HCT116 (cell line): ENCODE measurements around the gene CYP4F2. TPM values are rescaled to one million over a fixed set of nuclear protein-coding genes. Genes with fewer than 3 reads are reported as not detected.
"Not testable (repeated sequence)": the region's sequence is repeated elsewhere in the genome, so short reads cannot be mapped to it uniquely, and the experiment has no call there.

ENCODE experiments used
- ATAC-seq: fragments of 200-7000 bp; cut with Tn5 transposase; 2 replicates; pipeline ENCODE4 v1.9.1; 2020; ENCODE audit warnings: mild to moderate bottlenecking, moderate library complexity
- BruUV-seq: library from RNA; stranded (reverse); fragments of 400-500 nt; replicated peaks from 2 replicates; lab custom pipeline; 2021; lab: Mats Ljungman, UMichigan
- CTCF ChIA-PET: fragments of 300-600 bp; sonication (Branson Sonifier 250); formaldehyde crosslinking; loops from one replicate; lab custom pipeline; 2021; ENCODE audit warnings: antibody characterized with exemption; lab: Charles Lee
- POLR2A ChIA-PET: fragments of 300-600, 350-600 bp; sonication (Branson Sonifier 250); formaldehyde crosslinking; loops from one replicate; lab custom pipeline; 2021; ENCODE audit warnings: antibody characterized with exemption; lab: Charles Lee
- RAD21 ChIA-PET, 2 experiments: fragments of 300-600 bp; sonication (Branson Sonifier 250); formaldehyde crosslinking; loops; one replicate each; lab custom pipeline; 2023; ENCODE audit warnings: low total read pairs in 2 of 2; ENCODE audit not compliant: uncharacterized antibody in 2 of 2, unreplicated experiment in 2 of 2, low non-redundant PET in 1 of 2; lab: Charles Lee
- DNase-seq: peaks from one replicate; pipeline ENCODE4 v3.0.0-alpha.2; 2010; ENCODE audit warnings: low read depth, low spot score
- H2AFZ ChIP-seq: fragments of 200-600 bp; shearing (Covaris generic), sonication (generic); 2 replicates; pipeline ENCODE4 v1.6.1; 2017; ENCODE audit warnings: low read depth, mixed run types, mixed read lengths, antibody characterized with exemption, low read length; ENCODE audit not compliant: poor library complexity, severe bottlenecking
- H3K27ac ChIP-seq: 2 replicates; pipeline ENCODE4 v1.5.1; 2012; ENCODE audit warnings: low read depth, low read length
- H3K27me3 ChIP-seq: fragments of 200-600 bp; sonication (generic); 2 replicates; pipeline ENCODE4 v1.6.1; 2016; ENCODE audit warnings: mixed run types, low read length, mixed read lengths; ENCODE audit not compliant: insufficient read depth
- H3K36me3 ChIP-seq, 2 experiments: fragments of 200-500 bp in 1 of 2; fragments of 200-600 bp in 1 of 2; sonication (Bioruptor generic) in 1 of 2; sonication (generic) in 1 of 2; 2 replicates each; pipeline versions ENCODE4 v1.5.1 to v1.6.1; 2014 to 2016; ENCODE audit warnings: low read length in 2 of 2, inconsistent platforms in 1 of 2, mixed read lengths in 1 of 2, mixed run types in 1 of 2; ENCODE audit not compliant: insufficient read depth in 2 of 2, control insufficient read depth in 1 of 2
- H3K4me1 ChIP-seq, 2 experiments: fragments of 200-600 bp in 1 of 2; sonication (generic) in 1 of 2; 2 replicates each; pipeline versions ENCODE4 v1.5.1 to v1.6.1; 2012 to 2017; ENCODE audit warnings: low read length in 2 of 2, inconsistent platforms in 1 of 2, mild to moderate bottlenecking in 1 of 2, mixed read lengths in 1 of 2, mixed run types in 1 of 2, moderate library complexity in 1 of 2; ENCODE audit not compliant: insufficient read depth in 2 of 2, control insufficient read depth in 1 of 2
- H3K4me2 ChIP-seq: fragments of 200-600 bp; sonication (generic); 2 replicates; pipeline ENCODE4 v1.6.1; 2017; ENCODE audit warnings: mixed run types, low read length, mixed read lengths
- H3K4me3 ChIP-seq, 2 experiments: fragments of 200-600 bp in 1 of 2; sonication (generic) in 1 of 2; replicated peaks in 1 of 2; 2 replicates each; pipeline ENCODE4 v1.5.1; 2011 to 2016; ENCODE audit warnings: low read length in 2 of 2, control low read depth in 1 of 2, low read depth in 1 of 2, mild to moderate bottlenecking in 1 of 2, mixed read lengths in 1 of 2, mixed run types in 1 of 2
- H3K79me2 ChIP-seq: fragments of 200-600 bp; sonication (generic); 2 replicates; pipeline ENCODE4 v1.6.1; 2017; ENCODE audit warnings: mild to moderate bottlenecking, mixed run types, low read length, moderate library complexity, mixed read lengths; ENCODE audit not compliant: insufficient read depth
- H3K9ac ChIP-seq: fragments of 200-600 bp; sonication (generic); 2 replicates; pipeline ENCODE4 v1.6.1; 2016; ENCODE audit warnings: low read length, mixed read lengths
- H3K9me2 ChIP-seq: fragments of 200-600 bp; sonication (generic), shearing (Covaris generic); 2 replicates; pipeline ENCODE4 v1.6.1; 2017; ENCODE audit warnings: mixed run types, mild to moderate bottlenecking, moderate library complexity; ENCODE audit not compliant: insufficient read depth
- H3K9me3 ChIP-seq, 2 experiments: fragments of 200-500 bp in 1 of 2; fragments of 200-600 bp in 1 of 2; sonication (Bioruptor generic) in 1 of 2; sonication (generic) in 1 of 2; 2 replicates each; pipeline ENCODE4 v1.6.1; 2014 to 2017; ENCODE audit warnings: low read length in 2 of 2, mixed read lengths in 2 of 2, inconsistent platforms in 1 of 2, low read depth in 1 of 2, mild to moderate bottlenecking in 1 of 2, mixed run types in 1 of 2, moderate library complexity in 1 of 2; ENCODE audit not compliant: control insufficient read depth in 1 of 2, insufficient read depth in 1 of 2
- H4K20me1 ChIP-seq: fragments of 200-600 bp; sonication (generic), shearing (Covaris generic); 2 replicates; pipeline ENCODE4 v1.6.1; 2017; ENCODE audit warnings: mixed run types, mild to moderate bottlenecking, moderate library complexity; ENCODE audit not compliant: insufficient read depth
- CBX3 ChIP-seq: IDR thresholded peaks from 2 replicates; pipeline ENCODE4 v1.6.1; 2012; ENCODE audit warnings: low read depth
- CEBPB ChIP-seq: IDR thresholded peaks from 2 replicates; pipeline ENCODE4 v1.6.1; 2012; ENCODE audit warnings: low read depth
- ELF1 ChIP-seq: IDR thresholded peaks from 2 replicates; pipeline ENCODE4 v1.6.1; 2012; ENCODE audit warnings: low read depth, borderline replicate concordance
- EZH2 ChIP-seq: fragments of 200-600 bp; sonication (generic); IDR thresholded peaks from 2 replicates; pipeline ENCODE4 v1.6.1; 2017; ENCODE audit warnings: antibody characterized with exemption, mixed run types
- EZH2phosphoT487 ChIP-seq: fragments of 200-600 bp; IDR thresholded peaks from 2 replicates; pipeline ENCODE4 v1.6.1; 2018; ENCODE audit warnings: antibody characterized with exemption, borderline replicate concordance
- FOSL1 ChIP-seq: IDR thresholded peaks from 2 replicates; pipeline ENCODE4 v1.6.1; 2012; ENCODE audit warnings: low read depth
- POLR2A ChIP-seq: IDR thresholded peaks from 2 replicates; pipeline ENCODE4 v1.7.0; 2011; ENCODE audit warnings: borderline replicate concordance; ENCODE audit not compliant: insufficient read depth, insufficient read length; ENCODE audit errors: extremely low read depth
- RAD21 ChIP-seq: IDR thresholded peaks from 2 replicates; pipeline ENCODE4 v1.6.1; 2012; ENCODE audit warnings: low read depth, mild to moderate bottlenecking
- SIN3A ChIP-seq: IDR thresholded peaks from 2 replicates; pipeline ENCODE4 v1.6.1; 2012; ENCODE audit warnings: low read depth
- SRF ChIP-seq: IDR thresholded peaks from 2 replicates; pipeline ENCODE4 v1.6.1; 2012; ENCODE audit warnings: low read depth
- TCF7L2 ChIP-seq: IDR thresholded peaks from 2 replicates; pipeline ENCODE4 v1.7.0; 2011; ENCODE audit warnings: borderline replicate concordance, inconsistent platforms; ENCODE audit not compliant: insufficient read depth, insufficient read length; ENCODE audit errors: extremely low read depth
- YY1 ChIP-seq: IDR thresholded peaks from 2 replicates; pipeline ENCODE4 v1.6.1; 2011; ENCODE audit warnings: low read length, low read depth, moderate library complexity, mild to moderate bottlenecking; ENCODE audit not compliant: insufficient replicate concordance; ENCODE audit errors: extremely low read depth
- ZNF274 ChIP-seq: fragments of 200-500 bp; sonication (Bioruptor generic); IDR thresholded peaks from 2 replicates; pipeline ENCODE4 v1.6.1; 2014; ENCODE audit warnings: mild to moderate bottlenecking, low read depth, low read length, inconsistent platforms
- intact Hi-C: fragments of 100-400 bp; cut with micrococcal nuclease; formaldehyde crosslinking; loops from 2 replicates; pipeline ENCODE4 v1.10.0; 2022
- total RNA-seq: library from RNA; stranded (reverse); gene quantifications from one replicate; pipeline ENCODE4 v1.2.1, GENCODE V29; 2021; ENCODE audit not compliant: unreplicated experiment
- TF ChIP-seq, protein P1 (sequence below): IDR thresholded peaks from 2 replicates; pipeline ENCODE4 v1.6.1; 2011; ENCODE audit warnings: mild to moderate bottlenecking, low read length, moderate library complexity; ENCODE audit not compliant: insufficient replicate concordance; ENCODE audit errors: extremely low read depth
- TF ChIP-seq, protein P2 (sequence below): IDR thresholded peaks from 2 replicates; pipeline ENCODE4 v1.6.1; 2012
- TF ChIP-seq, protein P3 (sequence below): IDR thresholded peaks from 2 replicates; pipeline ENCODE4 v1.6.1; 2012
- TF ChIP-seq, protein P4 (sequence below), 3 experiments: fragments of 200-600 bp in 1 of 3; sonication (generic) in 1 of 3; IDR thresholded peaks in 2 of 3; conservative IDR thresholded peaks in 1 of 3; 2 replicates each; pipeline ENCODE4 v1.5.1; 2012 to 2017; ENCODE audit warnings: low read depth in 2 of 3, low read length in 2 of 3, antibody characterized with exemption in 1 of 3, borderline replicate concordance in 1 of 3, control low read depth in 1 of 3, mild to moderate bottlenecking in 1 of 3, mixed read lengths in 1 of 3, mixed run types in 1 of 3, moderate library complexity in 1 of 3; ENCODE audit not compliant: insufficient read depth in 1 of 3

The CYP4F2 gene
- total RNA-seq, 1 experiment from 2014 or later: 1.1 TPM

DNA sequence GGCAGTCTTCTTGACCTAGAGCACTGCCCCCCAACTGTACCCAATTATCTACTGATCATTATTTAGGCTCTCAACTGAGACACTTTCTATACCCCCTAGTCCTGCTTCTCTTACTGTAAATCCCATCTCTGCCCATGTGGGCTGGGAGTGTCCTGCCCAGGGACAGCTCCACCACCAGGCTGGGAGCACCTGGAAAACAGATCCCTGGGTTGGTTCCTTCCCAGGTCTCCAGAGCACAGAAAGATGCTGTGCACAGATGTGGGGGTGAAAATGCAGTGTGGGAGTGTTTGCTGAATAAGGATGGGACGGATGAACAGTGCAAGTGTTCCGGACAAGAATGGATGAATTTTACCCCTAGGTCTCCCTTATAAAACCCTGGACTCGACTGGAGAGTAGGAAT, 12.7 kb downstream of the CYP4F2 start:
- Histone ChIP-seq H2AFZ (no peak overlapping the region), H3K9ac (no peak overlapping the region), H3K4me2 (no peak overlapping the region), H3K27ac (no peak overlapping the region), H3K27me3 (no peaks in the 10 kb centered on the region), H4K20me1 (no peaks in the 10 kb centered on the region), H3K4me3 (no peak overlapping the region), H3K36me3 (no peaks in the 10 kb centered on the region), H3K9me2 (no peaks in the 10 kb centered on the region), H3K9me3 (no peaks in the 10 kb centered on the region), H3K79me2 (no peaks in the 10 kb centered on the region), H3K4me1 (no peaks in the 10 kb centered on the region)
- ChIA-PET POLR2A (no interaction called here), CTCF (no interaction called here), RAD21 (no interaction called here)
- TF ChIP-seq TCF7L2: no peak
- TF ChIP-seq, protein P1, sequence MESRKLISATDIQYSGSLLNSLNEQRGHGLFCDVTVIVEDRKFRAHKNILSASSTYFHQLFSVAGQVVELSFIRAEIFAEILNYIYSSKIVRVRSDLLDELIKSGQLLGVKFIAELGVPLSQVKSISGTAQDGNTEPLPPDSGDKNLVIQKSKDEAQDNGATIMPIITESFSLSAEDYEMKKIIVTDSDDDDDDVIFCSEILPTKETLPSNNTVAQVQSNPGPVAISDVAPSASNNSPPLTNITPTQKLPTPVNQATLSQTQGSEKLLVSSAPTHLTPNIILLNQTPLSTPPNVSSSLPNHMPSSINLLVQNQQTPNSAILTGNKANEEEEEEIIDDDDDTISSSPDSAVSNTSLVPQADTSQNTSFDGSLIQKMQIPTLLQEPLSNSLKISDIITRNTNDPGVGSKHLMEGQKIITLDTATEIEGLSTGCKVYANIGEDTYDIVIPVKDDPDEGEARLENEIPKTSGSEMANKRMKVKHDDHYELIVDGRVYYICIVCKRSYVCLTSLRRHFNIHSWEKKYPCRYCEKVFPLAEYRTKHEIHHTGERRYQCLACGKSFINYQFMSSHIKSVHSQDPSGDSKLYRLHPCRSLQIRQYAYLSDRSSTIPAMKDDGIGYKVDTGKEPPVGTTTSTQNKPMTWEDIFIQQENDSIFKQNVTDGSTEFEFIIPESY: no peak
- TF ChIP-seq CBX3: no peak
- TF ChIP-seq ZNF274: no peak
- TF ChIP-seq, protein P2, sequence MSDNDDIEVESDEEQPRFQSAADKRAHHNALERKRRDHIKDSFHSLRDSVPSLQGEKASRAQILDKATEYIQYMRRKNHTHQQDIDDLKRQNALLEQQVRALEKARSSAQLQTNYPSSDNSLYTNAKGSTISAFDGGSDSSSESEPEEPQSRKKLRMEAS: no peak
- no peak for TF ChIP-seq FOSL1
- TF ChIP-seq EZH2: no peak
- TF ChIP-seq CEBPB: no peak
- TF ChIP-seq, protein P3, sequence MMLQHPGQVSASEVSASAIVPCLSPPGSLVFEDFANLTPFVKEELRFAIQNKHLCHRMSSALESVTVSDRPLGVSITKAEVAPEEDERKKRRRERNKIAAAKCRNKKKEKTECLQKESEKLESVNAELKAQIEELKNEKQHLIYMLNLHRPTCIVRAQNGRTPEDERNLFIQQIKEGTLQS: no peak
- no peak for TF ChIP-seq EZH2phosphoT487
- TF ChIP-seq POLR2A: no peak
- TF ChIP-seq YY1: no peak
- TF ChIP-seq, protein P4, sequence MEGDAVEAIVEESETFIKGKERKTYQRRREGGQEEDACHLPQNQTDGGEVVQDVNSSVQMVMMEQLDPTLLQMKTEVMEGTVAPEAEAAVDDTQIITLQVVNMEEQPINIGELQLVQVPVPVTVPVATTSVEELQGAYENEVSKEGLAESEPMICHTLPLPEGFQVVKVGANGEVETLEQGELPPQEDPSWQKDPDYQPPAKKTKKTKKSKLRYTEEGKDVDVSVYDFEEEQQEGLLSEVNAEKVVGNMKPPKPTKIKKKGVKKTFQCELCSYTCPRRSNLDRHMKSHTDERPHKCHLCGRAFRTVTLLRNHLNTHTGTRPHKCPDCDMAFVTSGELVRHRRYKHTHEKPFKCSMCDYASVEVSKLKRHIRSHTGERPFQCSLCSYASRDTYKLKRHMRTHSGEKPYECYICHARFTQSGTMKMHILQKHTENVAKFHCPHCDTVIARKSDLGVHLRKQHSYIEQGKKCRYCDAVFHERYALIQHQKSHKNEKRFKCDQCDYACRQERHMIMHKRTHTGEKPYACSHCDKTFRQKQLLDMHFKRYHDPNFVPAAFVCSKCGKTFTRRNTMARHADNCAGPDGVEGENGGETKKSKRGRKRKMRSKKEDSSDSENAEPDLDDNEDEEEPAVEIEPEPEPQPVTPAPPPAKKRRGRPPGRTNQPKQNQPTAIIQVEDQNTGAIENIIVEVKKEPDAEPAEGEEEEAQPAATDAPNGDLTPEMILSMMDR (IDR thresholded peaks at IDR 0.05 in 2 of 3, conservative IDR thresholded peaks at IDR 0.05 in 1 of 3; ENCODE audit: borderline replicate concordance in 1 of 3, insufficient read depth in 1 of 3, low read depth in 2 of 3, low read length in 2 of 3): no peak
- no peak for TF ChIP-seq SRF
- TF ChIP-seq ELF1: no peak
- no peak for TF ChIP-seq RAD21
- no peak for TF ChIP-seq SIN3A
- no peak for ATAC-seq
- intact Hi-C loops: no loop called here
- no peak for DNase-seq
- BruUV-seq: no TSS peak

DNA sequence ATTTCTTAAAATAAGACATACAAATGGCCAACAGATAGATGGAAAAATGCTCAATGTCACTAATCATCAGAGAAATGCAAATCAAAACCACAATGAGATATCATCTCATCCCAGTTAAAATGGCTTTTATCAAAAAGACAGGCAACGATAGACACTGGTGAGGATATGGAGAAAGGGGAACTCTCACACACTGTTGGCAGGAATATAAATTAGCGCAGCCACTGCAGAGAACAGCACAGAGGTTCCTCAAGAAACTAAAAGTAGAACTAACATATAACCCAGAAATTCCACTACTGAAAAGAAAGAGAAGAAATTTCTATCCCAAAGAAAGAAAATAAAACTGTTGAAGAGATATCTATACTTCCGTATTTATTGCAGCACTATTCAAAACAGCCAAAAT, 14.5 kb downstream of the CYP4F2 start:
- H3K36me3 ChIP-seq, H3K27me3 ChIP-seq, H3K9me2 ChIP-seq, CTCF ChIA-PET, DNase-seq, intact Hi-C loops, H3K4me3 ChIP-seq, H3K79me2 ChIP-seq, ATAC-seq, POLR2A ChIA-PET, H3K9me3 ChIP-seq, H3K4me1 ChIP-seq, H4K20me1 ChIP-seq, H3K4me2 ChIP-seq, BruUV-seq, H3K9ac ChIP-seq, RAD21 ChIA-PET, H2AFZ ChIP-seq, H3K27ac ChIP-seq: not testable (repeated sequence)
